Measurements from ENCODE around the gene ELOVL5.

ELOVL5 gene

GRCh38 chr6:53240761-53241160 lies 108.0 kb downstream of the ELOVL5 start:
- H3K36me3 ChIP-seq (ENCODE audit: insufficient read depth, low read length), result no peaks in the 10 kb centered on the region
- no peaks in the 10 kb centered on the region for H3K79me2 ChIP-seq (ENCODE audit: insufficient read depth, low read length)
- H4K20me1 ChIP-seq (ENCODE audit: insufficient read depth, low read length, poor library complexity, severe bottlenecking), result no peaks in the 10 kb centered on the region
- no peaks in the 10 kb centered on the region for H3K9me3 ChIP-seq (ENCODE audit: insufficient read depth, low read depth, low read length)
- no peak overlapping the region for H3K4me3 ChIP-seq (ENCODE audit: low read length, poor library complexity, severe bottlenecking)
- H3K4me2 ChIP-seq (ENCODE audit: low read depth, low read length, poor library complexity, severe bottlenecking), result no peak overlapping the region
- H3K27me3 ChIP-seq (ENCODE audit: insufficient read depth, low read length, poor library complexity, severe bottlenecking), result no peaks in the 10 kb centered on the region
- peaks cover 5% of the 10 kb centered on the region for H3K4me1 ChIP-seq (ENCODE audit: insufficient read depth, low read length, poor library complexity, severe bottlenecking)
- H3K9me2 ChIP-seq (replicated peaks; ENCODE audit: low read depth, low read length), result no peaks in the 10 kb centered on the region
- H2AFZ ChIP-seq (ENCODE audit: low read length), result no peak overlapping the region
- no peaks in the 10 kb centered on the region for H3F3A ChIP-seq (ENCODE audit: low read depth)
- TF ChIP-seq, protein P1, sequence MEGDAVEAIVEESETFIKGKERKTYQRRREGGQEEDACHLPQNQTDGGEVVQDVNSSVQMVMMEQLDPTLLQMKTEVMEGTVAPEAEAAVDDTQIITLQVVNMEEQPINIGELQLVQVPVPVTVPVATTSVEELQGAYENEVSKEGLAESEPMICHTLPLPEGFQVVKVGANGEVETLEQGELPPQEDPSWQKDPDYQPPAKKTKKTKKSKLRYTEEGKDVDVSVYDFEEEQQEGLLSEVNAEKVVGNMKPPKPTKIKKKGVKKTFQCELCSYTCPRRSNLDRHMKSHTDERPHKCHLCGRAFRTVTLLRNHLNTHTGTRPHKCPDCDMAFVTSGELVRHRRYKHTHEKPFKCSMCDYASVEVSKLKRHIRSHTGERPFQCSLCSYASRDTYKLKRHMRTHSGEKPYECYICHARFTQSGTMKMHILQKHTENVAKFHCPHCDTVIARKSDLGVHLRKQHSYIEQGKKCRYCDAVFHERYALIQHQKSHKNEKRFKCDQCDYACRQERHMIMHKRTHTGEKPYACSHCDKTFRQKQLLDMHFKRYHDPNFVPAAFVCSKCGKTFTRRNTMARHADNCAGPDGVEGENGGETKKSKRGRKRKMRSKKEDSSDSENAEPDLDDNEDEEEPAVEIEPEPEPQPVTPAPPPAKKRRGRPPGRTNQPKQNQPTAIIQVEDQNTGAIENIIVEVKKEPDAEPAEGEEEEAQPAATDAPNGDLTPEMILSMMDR (conservative IDR thresholded peaks at IDR 0.05; ENCODE audit: low read length), result no peak
- TF ChIP-seq EZH2phosphoT487 (IDR thresholded peaks at IDR 0.05; ENCODE audit: borderline replicate concordance), result no peak
- H3K9ac ChIP-seq (ENCODE audit: low read depth, low read length, poor library complexity, severe bottlenecking), result no peak overlapping the region

DNA sequence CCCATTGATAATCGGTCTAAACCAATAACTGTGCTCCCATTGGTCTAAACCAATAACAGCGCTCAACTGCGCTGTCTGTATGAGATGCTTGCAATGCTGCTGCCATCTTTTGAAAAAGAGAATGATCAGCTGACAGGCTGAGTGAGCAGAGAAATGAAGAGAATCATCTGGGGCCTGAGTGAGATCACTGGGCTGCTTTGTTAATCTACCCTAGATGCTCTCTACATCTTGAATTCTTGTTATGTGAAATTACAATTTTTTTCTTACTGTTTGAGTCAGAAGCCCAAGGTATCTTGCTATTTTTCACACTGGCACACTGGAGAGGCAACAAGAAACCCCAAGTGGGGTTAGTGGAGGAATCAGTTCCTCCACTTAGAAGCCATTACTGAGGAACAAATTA lies 108.6 kb downstream of the ELOVL5 start:
- Histone ChIP-seq H2AFZ (ENCODE audit: low read length) (no peak overlapping the region), H3K9me2 (replicated peaks; ENCODE audit: low read depth, low read length) (no peaks in the 10 kb centered on the region)
- TF ChIP-seq EZH2phosphoT487 (IDR thresholded peaks at IDR 0.05; ENCODE audit: borderline replicate concordance), result no peak
- TF ChIP-seq, protein P1 (conservative IDR thresholded peaks at IDR 0.05; ENCODE audit: low read length), result no peak

DNA sequence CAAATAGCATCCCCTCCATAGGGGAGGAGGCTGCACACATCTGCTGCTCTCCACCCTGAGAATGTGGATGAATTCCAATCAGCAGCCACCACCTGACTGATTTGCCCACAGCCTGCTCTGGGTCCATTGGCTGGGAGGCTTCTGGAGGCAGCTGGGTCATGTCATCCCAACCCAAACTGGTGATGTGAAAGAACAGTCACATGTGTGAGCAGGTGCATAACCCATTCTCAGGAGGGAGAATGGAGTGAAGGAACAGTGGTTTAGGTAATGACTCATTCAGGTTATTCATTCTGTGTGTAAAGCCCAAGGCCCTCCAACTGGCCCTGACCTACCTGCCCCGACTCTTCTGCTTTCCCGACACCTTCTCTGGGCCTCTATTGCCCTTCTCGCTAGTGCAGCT lies 109.2 kb downstream of the ELOVL5 start:
- H3K4me2 ChIP-seq (ENCODE audit: low read depth, low read length, poor library complexity, severe bottlenecking), result no peak overlapping the region
- H3K9ac ChIP-seq (ENCODE audit: low read depth, low read length, poor library complexity, severe bottlenecking), result no peak overlapping the region
- no peaks in the 10 kb centered on the region for H4K20me1 ChIP-seq (ENCODE audit: insufficient read depth, low read length, poor library complexity, severe bottlenecking)
- H3K4me1 ChIP-seq (ENCODE audit: insufficient read depth, low read length, poor library complexity, severe bottlenecking), result peaks cover under 1% of the 10 kb centered on the region
- H3K36me3 ChIP-seq (ENCODE audit: insufficient read depth, low read length), result no peaks in the 10 kb centered on the region
- H3K27me3 ChIP-seq (ENCODE audit: insufficient read depth, low read length, poor library complexity, severe bottlenecking), result no peaks in the 10 kb centered on the region
- H3K4me3 ChIP-seq (ENCODE audit: low read length, poor library complexity, severe bottlenecking), result no peak overlapping the region
- no peaks in the 10 kb centered on the region for H3K9me3 ChIP-seq (ENCODE audit: insufficient read depth, low read depth, low read length)
- no peaks in the 10 kb centered on the region for H3K9me2 ChIP-seq (replicated peaks; ENCODE audit: low read depth, low read length)
- TF ChIP-seq, protein P1 (conservative IDR thresholded peaks at IDR 0.05; ENCODE audit: low read length), result no peak
- no peak for TF ChIP-seq EZH2phosphoT487 (IDR thresholded peaks at IDR 0.05; ENCODE audit: borderline replicate concordance)
- no peaks in the 10 kb centered on the region for H3F3A ChIP-seq (ENCODE audit: low read depth)
- H2AFZ ChIP-seq (ENCODE audit: low read length), result no peak overlapping the region
- H3K79me2 ChIP-seq (ENCODE audit: insufficient read depth, low read length), result no peaks in the 10 kb centered on the region

More for the DNA sequence above, 108.6 kb downstream of the ELOVL5 start:
- Histone ChIP-seq H3K9ac (ENCODE audit: low read depth, low read length, poor library complexity, severe bottlenecking) (no peak overlapping the region), H4K20me1 (ENCODE audit: insufficient read depth, low read length, poor library complexity, severe bottlenecking) (no peaks in the 10 kb centered on the region), H3K9me3 (ENCODE audit: insufficient read depth, low read depth, low read length) (no peaks in the 10 kb centered on the region), H3K4me1 (ENCODE audit: insufficient read depth, low read length, poor library complexity, severe bottlenecking) (peaks cover 5% of the 10 kb centered on the region), H3K4me3 (ENCODE audit: low read length, poor library complexity, severe bottlenecking) (no peak overlapping the region), H3K36me3 (ENCODE audit: insufficient read depth, low read length) (no peaks in the 10 kb centered on the region), H3F3A (ENCODE audit: low read depth) (no peaks in the 10 kb centered on the region), H3K27me3 (ENCODE audit: insufficient read depth, low read length, poor library complexity, severe bottlenecking) (no peaks in the 10 kb centered on the region), H3K4me2 (ENCODE audit: low read depth, low read length, poor library complexity, severe bottlenecking) (no peak overlapping the region), H3K79me2 (ENCODE audit: insufficient read depth, low read length) (no peaks in the 10 kb centered on the region)

All from Loucy (cell line).